Measurements from ENCODE around the gene RBKS. TPM values are rescaled to one million over a fixed set of nuclear protein-coding genes. Genes with fewer than 3 reads are reported as not detected.

Gene RBKS
- total and polyA plus RNA-seq, 2 of the 8 experiments (the other 6 are each of a cell fraction or from before 2014, with no cell fraction given), result 1.1 to 1.5 TPM

DNA sequence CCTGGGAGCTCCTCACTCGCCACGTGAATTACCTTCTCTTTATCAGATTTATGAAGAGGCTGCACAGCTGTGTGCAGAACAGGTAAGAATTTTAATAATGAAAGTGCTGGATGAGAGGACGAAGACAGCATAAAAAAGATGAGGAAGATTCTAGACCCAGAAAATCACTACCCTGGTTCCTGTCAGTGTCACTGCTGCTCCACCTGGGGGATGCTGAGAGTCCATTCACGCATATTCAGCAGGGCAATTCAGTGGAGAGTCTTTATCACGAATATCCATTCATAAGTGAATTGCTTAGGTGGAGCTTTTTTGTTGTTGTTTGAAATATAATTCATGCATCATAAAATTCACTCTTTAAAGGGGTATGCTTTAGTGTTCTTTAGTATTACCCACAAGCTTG, 66.6 kb downstream of the RBKS start:
- Histone ChIP-seq H3K9me3 (ENCODE audit: insufficient read depth in 2 of 2, low read depth in 1 of 2, low read length in 1 of 2) (peaks cover 2 to 8% of the 10 kb centered on the region in 2 experiments; a peak in 1 of 4 replicates), H3K4ac (replicated peaks; ENCODE audit: insufficient read length, low read depth, low read length) (no peak overlapping the region), H3K27me3 (replicated peaks in 1 of 4; ENCODE audit: control insufficient read depth in 3 of 4, extremely low read depth in 1 of 4, insufficient read depth in 3 of 4, low read length in 3 of 4) (no peaks in the 10 kb centered on the region), H3K79me1 (ENCODE audit: low read depth, low read length) (no peaks in the 10 kb centered on the region), H3K4me3 (ENCODE audit: extremely low read depth in 1 of 4, insufficient read depth in 2 of 4, low read depth in 3 of 4, low read length in 4 of 4) (no peak overlapping the region), H3K27ac (ENCODE audit: low read depth, low read length) (no peak overlapping the region), H2BK120ac (replicated peaks; ENCODE audit: low read depth, low read length) (no peak overlapping the region), H4K20me1 (replicated peaks in 1 of 2; ENCODE audit: control insufficient read depth in 1 of 2, insufficient read depth in 2 of 2, low read length in 2 of 2) (no peaks in the 10 kb centered on the region), H3K14ac (ENCODE audit: insufficient read length) (no peak overlapping the region), H2BK12ac (ENCODE audit: low read depth, low read length) (no peak overlapping the region), H3K23ac (ENCODE audit: insufficient read length) (no peak overlapping the region), H4K5ac (ENCODE audit: insufficient read length, low read depth, low read length) (no peak overlapping the region), H3K9ac (replicated peaks in 1 of 4; ENCODE audit: extremely low read depth in 1 of 4, low read depth in 3 of 4, low read length in 3 of 4) (no peak overlapping the region), H2AK5ac (ENCODE audit: low read depth, low read length) (no peak overlapping the region), H4K8ac (ENCODE audit: extremely low read depth, insufficient read depth, low read length) (no peak overlapping the region), H2BK5ac (ENCODE audit: low read depth, low read length) (no peak overlapping the region), H3K79me2 (ENCODE audit: control insufficient read depth in 1 of 2, insufficient read depth in 2 of 2, low read length in 2 of 2) (no peaks in the 10 kb centered on the region), H3K4me2 (ENCODE audit: insufficient read depth in 1 of 2, low read depth in 2 of 2, low read length in 2 of 2) (no peak overlapping the region), H3K56ac (replicated peaks; ENCODE audit: insufficient read length, low read depth, low read length) (no peak overlapping the region), H4K91ac (replicated peaks; ENCODE audit: insufficient read length, low read length) (no peak overlapping the region), H2BK15ac (ENCODE audit: low read length) (no peak overlapping the region), H2BK20ac (ENCODE audit: low read length) (no peak overlapping the region), H2AFZ (ENCODE audit: low read length) (no peak overlapping the region), H3K36me3 (ENCODE audit: control insufficient read depth in 2 of 4, insufficient read depth in 4 of 4, low read length in 3 of 4) (no peaks in the 10 kb centered on the region), H3K23me2 (ENCODE audit: low read depth, low read length) (no peaks in the 10 kb centered on the region), H3K18ac (ENCODE audit: extremely low read depth, low read length) (no peak overlapping the region), H3K4me1 (replicated peaks in 1 of 4; ENCODE audit: control insufficient read depth in 3 of 4, insufficient read depth in 4 of 4, low read length in 3 of 4) (no peaks in the 10 kb centered on the region; a peak in 1 of 7 replicates)
- 81% methylated on average over 5 of the region's 5 CpGs; no CpG with 5 or more reads in 1 of the 2 experiments for WGBS, 2 experiments (ENCODE audit: extremely low coverage in 1 of 2, insufficient coverage in 1 of 2, insufficient read length in 1 of 2, insufficient replicate concordance in 2 of 2, low coverage in 1 of 2, low lambda C conversion rate in 2 of 2, missing lambda C conversion rate in 1 of 2)
- CTCF ChIA-PET (ENCODE audit: partially characterized antibody), result interaction anchor here (1.2 kb wide), 1 partner anchor 18 kb away, joined by 3 read pairs; no protein-coding TSS in a partner anchor
- no peak for FAIRE-seq
- POLR2A ChIA-PET (ENCODE audit: partially characterized antibody), result no interaction called here
- no peak for DNase-seq (ENCODE audit: low read depth in 1 of 2, low spot score in 2 of 2)
- TF ChIP-seq RAD21 (IDR thresholded peaks at IDR 0.05 in 1 of 2, conservative IDR thresholded peaks at IDR 0.05 in 1 of 2; ENCODE audit: low read depth in 2 of 2, low read length in 2 of 2), result peak in 1 of 2 experiments; percentile 10; a peak in 1 of 4 replicates

Measured in H1 (cell line).